Upper lobe of left lung (tissue), 4 donors: ENCODE results near the gene STK10.

Experiments used
- CTCF ChIP-seq, 6 experiments: fragments of 450-650 bp in 4 of 6; fragments of 200-600 bp in 2 of 6; sonication (generic) in 2 of 6; IDR thresholded peaks; one replicate each; pipeline ENCODE4 v1.5.1; 2016 to 2019; ENCODE audit warnings: antibody characterized with exemption in 6 of 6
- EP300 ChIP-seq, 4 donors: sonication (generic); formaldehyde crosslinking; IDR thresholded peaks; one replicate each; pipeline ENCODE4 v1.5.1; 2017; ENCODE audit warnings: antibody characterized with exemption in 4 of 4, control low read depth in 2 of 4
- POLR2A ChIP-seq, 4 donors: fragments of 450-650 bp; IDR thresholded peaks; one replicate each; pipeline ENCODE4 v1.5.1; 2016 to 2017; ENCODE audit warnings: antibody characterized with exemption in 4 of 4, mild to moderate bottlenecking in 2 of 4

GRCh38 chr5:172234031-172234430 lies 46.0 kb upstream of the STK10 start:
- TF ChIP-seq POLR2A (IDR thresholded peaks at IDR 0.05), result no peak
- no peak for TF ChIP-seq CTCF (IDR thresholded peaks at IDR 0.05)
- TF ChIP-seq EP300 (IDR thresholded peaks at IDR 0.05), result no peak
